Measurements from ENCODE around the gene PCNT.

The PCNT gene

DNA sequence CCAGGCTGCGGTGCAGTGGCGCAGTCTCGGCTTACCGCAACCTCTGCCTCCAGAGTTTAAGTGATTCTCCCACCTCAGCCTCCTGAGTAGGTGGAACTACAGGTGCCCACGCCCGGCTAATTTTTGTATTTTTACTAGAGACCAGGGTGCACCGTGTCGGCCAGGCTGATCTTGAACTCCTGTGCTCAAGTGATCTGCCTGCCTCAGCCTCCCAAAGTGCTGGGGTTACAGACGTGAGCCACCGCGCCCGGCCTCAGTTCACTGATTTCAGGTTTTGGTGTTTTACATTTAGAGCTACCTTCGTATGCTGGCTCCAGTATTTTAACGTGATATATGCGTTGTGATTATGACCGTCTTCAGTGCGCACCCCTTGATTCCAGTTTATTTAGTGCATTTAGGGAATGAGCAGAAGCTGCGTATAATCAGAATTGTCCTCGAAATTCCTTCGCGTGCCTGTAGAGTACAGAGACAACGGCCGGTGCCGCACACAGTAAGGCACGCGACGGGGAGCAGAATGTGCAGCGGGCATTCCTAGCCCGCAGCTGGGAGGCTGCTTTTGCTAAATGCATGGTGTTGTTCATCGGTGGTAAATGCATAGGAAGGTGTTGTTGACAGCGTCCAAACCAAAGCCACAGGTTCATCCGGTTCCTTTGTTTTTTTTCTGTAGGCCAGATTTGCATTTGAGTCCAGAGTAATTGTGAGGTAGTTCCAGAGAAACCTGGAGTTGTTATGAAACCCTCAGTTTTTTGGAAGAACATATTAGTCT is 85.9 kb downstream of the PCNT start:
- DNase-seq, result no peak

DNA sequence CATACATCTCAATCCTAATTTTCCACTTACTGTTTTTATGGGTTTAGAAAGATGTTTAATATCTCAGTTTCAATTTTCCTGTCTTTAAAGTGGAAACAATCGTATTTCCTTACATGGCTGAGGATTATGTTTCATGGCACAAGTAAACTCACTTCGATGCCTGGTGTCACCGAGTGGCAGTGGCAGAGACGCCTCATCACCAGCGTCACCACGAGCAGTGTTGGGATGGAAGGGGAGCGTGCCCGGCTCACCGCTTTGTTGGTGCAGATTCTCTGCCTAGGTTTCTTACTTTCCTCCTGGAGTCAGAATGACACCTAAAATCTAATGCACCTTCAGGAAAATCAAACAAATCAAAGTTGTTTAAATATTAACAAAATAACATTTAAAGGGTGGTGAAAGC is 86.6 kb downstream of the PCNT start:
- DNase-seq, result no peak

- no peak for DNase-seq
Measured at GRCh38 chr21:46411236-46411635, 87.3 kb downstream of the PCNT start.

- DNase-seq, result no peak
Measured at GRCh38 chr21:46411691-46412090, 87.7 kb downstream of the PCNT start.

- no peak for DNase-seq
Measured at GRCh38 chr21:46412521-46413364, 88.8 kb downstream of the PCNT start.

GRCh38 chr21:46413365-46413696 is 89.4 kb downstream of the PCNT start:
- no peak for DNase-seq

DNA sequence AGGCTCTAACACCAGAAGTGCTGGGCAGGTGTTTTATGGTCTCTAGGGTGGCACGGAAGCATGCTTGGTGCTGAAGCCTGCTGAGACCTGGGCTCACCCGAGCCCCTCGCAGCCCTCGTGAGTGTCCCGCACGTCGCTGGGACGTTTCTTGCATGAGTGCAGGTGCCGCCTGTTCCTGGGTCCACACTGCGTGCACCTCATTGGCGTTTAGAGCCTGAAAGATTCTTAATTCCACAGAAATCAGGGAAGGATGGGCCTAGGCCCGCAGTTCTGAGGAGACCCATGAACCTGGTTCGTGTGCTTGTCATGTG is 91.0 kb downstream of the PCNT start:
- no peak for DNase-seq

DNA sequence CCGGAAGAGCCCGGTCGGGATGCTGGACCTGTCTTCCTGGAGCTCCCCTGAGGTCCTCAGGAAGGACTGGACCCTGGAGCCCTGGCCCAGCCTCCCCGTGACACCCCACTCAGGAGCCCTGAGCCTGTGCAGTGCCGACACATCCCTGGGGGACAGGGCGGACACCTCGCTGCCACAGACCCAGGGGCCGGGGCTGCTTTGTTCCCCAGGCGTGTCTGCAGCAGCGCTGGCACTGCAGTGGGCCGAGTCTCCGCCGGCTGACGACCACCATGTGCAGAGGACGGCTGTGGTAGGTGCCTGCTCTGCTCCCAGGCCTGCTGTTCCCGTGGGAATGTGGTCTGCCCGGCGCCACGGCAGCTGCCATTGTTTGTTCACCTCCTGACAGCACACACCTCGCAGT is 92.6 kb downstream of the PCNT start:
- no peak for DNase-seq

DNA sequence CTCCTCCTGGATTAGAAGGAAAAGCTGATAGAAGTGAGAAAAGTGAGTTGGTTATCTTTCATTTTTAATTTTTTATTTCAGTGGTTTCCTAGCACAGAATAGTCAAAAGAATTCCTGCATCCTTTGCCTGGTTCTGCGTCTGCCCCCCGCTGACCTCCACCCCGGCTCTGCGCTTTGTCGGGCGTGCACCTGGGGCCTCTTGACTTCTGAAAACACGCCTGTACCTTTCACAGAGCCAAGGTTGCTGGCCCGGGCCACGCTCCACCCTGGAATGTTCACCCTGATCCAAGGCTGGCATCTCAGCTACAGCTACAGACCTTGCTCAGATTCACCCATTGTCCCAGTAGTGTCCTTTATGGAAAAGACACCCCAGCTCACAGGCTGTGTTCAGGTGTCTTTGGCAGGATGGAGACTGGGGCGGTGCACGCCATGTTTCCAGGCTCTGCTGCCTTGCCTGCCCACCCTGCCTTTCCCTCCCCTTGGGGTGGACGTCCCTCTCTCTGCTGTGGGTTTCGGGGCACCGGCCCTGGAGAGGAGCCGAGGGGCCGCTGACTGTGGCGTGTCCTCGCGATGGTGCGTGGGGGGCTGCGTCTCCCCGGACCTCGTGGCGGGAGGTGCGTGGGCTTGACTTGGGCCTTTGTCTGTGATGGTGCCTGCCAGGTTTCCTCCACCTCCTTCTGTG is 94.5 kb downstream of the PCNT start:
- DNase-seq, result no peak

DNA sequence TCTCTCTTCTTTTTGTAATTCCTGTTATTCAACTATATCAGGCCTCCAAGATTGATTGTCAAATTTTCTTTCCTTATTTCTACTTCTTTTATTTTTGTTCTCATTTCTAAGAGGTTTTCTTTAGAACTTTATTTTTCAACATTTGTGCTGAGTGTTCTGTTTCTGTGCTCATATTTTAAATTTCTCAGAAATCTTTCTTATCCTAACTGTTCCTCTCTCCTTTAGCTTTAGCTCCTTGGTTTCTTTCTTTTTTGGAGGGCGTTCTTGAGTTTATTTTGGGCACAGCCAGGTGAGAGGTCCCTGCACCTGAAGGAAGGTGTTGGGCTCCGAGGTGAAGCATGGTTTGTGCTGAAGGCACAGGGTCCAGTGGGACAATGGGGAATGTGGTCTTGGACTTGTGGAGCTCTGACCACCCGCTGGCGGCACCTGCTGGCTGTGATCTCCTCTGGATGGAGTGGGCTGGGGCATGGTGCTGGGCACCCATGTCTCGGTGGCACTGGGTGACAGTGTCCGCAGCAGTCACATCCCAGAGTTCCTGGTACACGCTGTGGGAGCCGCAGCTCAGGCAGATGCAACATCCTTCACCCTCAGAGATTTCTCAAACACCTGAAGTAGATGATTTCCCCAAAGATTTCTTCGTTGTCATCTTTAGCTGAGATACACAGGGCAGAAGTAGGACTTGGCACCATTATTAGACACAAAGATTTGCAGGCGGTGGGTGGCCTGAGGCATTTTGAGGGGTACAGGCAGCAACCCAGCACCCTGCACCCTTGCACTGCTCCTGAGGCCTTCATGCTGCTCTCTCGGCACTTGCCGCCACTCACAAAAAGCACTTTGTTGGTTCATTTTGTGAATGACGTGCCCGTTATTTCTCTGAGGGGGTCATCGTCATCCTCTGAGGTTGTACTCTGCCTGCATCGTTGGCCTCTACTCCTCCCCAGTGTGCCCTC is 96.6 kb downstream of the PCNT start:
- no peak for DNase-seq

DNA sequence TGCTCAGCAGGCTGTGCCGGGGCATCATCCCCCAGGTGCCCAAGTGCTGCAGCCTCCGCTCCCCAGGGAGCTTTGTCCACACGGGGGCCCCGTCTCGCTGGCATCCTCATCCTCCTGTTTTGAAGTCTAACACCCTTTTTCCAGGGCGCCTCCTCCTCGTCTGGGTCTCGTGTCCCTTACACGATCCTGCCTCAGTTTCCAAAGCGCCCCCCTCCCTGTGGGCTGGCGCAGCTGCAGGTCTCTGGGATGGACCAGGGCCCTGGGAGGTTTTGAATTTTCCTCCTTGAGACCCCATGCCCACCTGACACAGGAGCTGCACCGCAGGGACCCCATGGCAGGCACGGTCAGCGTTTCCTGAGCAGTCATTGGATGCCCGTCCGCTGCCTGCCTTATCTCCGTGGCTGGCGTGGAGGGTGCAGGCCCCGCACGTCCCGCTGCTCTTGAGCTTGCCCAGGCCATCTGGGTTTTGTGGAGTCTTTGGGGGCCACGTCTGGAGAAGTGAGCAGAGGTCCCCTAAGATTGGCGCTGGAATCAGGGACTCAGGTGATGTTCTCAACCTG is 97.3 kb downstream of the PCNT start:
- DNase-seq, result no peak

DNA sequence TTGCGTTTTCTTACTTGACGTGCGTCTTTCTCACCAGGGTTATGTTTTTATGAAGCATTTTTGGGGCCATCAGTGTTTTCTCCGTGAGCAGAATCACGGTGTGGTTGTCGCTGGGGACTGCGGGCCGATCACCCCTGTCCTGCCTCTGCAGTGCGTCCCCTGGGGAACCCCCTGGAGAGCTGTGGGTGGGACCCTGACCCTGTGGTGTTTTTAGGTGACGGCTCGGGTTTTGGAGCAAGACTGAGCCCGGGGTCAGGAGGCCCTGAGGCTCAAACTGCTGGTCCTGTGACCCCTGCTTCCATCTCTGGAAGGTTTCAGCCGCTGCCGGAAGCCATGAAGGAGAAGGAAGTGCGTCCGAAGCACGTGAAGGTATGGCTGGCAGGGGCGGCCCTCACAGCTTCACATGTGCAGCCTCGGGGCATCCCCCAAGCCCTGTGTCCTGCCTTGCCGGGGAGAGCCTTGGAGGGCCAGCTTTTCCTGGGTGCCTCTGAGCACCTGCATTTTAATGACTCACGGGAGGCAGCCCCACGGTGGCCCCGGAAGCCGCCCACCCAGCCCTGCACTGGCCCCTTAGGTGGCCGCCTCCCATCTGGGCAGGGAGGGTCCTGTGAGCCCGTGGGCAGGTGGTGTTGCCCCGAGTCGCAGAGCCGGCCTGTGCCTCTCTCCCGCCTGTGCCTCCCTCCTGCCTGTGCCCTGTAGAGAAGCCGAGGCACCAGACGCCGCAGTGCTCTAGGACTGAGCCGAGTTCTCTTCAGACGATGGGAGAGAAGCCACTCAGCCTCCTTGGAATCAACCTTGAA is 98.0 kb downstream of the PCNT start:
- no peak for DNase-seq

DNA sequence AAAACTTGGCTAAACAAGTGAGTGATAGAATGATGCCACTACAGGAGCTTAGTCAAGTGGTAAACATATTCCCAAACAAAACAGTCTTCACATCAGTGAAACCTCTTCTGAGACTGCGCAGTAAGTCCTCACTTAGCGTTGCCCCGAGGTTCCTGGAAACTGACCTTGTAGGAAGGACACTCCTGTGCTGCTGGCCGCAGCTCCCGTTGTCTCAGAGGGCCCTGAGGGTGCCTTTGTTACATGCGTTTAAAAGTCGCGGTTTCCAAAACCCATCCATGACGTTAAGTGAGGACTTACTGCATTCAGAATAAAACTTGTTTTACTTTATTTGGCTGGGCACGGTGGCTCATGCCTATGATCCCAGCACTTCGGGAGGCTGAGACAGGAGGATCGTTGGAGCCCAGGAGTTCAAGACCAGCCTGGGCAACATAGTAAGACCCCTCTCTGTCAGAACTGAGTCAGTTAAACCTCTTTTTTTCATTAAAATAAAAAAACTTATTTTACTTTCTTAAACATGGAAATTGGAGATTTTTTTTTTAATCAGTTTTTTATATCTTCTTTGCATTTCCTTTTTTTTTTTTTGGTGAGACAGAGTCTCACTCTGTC is 98.8 kb downstream of the PCNT start:
- DNase-seq, result no peak

DNA sequence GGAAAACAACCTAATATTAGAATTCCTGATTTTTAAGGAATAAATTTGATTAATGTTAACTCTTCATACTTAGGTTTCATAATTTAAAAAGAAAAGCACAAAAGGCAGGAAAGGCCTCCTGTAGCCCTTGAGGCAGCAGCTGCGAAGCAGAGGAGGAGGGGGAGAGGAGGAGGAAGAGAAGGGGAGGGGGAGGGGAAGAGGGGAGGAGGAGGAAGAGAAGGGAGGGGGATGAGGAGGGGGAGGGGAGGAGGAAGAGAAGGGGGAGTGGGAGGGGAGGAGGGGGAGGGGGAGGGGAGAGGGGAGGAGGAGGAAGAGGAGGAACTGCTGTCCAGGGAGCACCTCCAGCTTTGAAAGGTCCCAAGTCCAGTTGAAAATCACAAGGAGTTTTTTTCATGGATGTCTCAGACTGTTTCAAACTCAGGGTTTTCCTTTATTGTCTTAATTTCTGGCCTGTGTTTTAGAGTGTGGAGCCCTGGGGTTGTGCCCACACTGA is 99.6 kb downstream of the PCNT start:
- peak; percentile 38 for DNase-seq

GRCh38 chr21:46424039-46424591 is 100.2 kb downstream of the PCNT start:
- no peak for DNase-seq

GRCh38 chr21:46424621-46425020 is 100.7 kb downstream of the PCNT start:
- no peak for DNase-seq

DNA sequence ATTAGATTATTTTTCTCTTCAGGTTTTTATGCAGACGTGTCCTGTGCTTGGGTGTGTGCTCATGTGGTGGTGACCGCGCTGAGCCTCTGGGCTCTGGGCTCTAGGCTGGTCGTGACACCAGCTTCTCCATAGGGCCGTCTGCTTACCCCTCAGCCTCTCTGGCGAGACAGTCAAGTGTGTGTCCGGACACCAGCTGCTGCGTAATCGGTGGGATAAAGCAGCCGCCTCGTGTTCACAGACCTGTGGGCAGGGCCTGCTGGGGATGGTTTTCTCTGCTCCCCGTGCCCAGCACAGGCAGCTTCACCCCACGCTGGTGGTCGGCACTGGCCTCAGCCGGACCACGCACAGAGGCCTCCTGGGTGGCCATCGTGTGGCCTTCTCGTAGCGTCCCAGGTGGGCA is 101.1 kb downstream of the PCNT start:
- DNase-seq, result peak; percentile 22

GRCh38 chr21:46425571-46425970 is 101.6 kb downstream of the PCNT start:
- DNase-seq, result peak; percentile 25

GRCh38 chr21:46426313-46427046 is 102.5 kb downstream of the PCNT start:
- no peak for DNase-seq

- DNase-seq, result no peak
Measured at GRCh38 chr21:46427516-46427915, 103.6 kb downstream of the PCNT start.
